Osteoblast (primary cell): ENCODE data around the gene PON3. TPM values are rescaled to one million over a fixed set of nuclear protein-coding genes. Genes with fewer than 3 reads are reported as not detected.

Experiments
- DNase-seq: peaks from one replicate; pipeline ENCODE4 v3.0.0; 2011; ENCODE audit warnings: low spot score, mixed read lengths; ENCODE audit not compliant: insufficient read length; ENCODE audit errors: missing footprints
- H2AFZ ChIP-seq: 2 replicates; pipeline ENCODE4 v1.6.0; 2011; ENCODE audit warnings: mild to moderate bottlenecking, low read length
- H3K27ac ChIP-seq: 2 replicates; pipeline ENCODE4 v1.5.1; 2011; ENCODE audit warnings: mild to moderate bottlenecking, low read depth, low read length, moderate library complexity
- H3K27me3 ChIP-seq: 2 replicates; pipeline ENCODE4 v1.6.0; 2012; ENCODE audit warnings: mild to moderate bottlenecking, control low read depth, inconsistent platforms, low read length, moderate library complexity; ENCODE audit not compliant: insufficient read depth
- H3K36me3 ChIP-seq: 2 replicates; pipeline ENCODE4 v1.5.1; 2011; ENCODE audit warnings: mild to moderate bottlenecking, low read length, control low read depth, moderate library complexity; ENCODE audit not compliant: insufficient read depth
- H3K4me1 ChIP-seq: 2 replicates; pipeline ENCODE4 v1.5.1; 2011; ENCODE audit warnings: mild to moderate bottlenecking, low read length, control low read depth, moderate library complexity; ENCODE audit not compliant: insufficient read depth
- H3K4me2 ChIP-seq: 2 replicates; pipeline ENCODE4 v1.6.0; 2011; ENCODE audit warnings: mild to moderate bottlenecking, low read length; ENCODE audit not compliant: insufficient read depth
- H3K4me3 ChIP-seq: fragments of 200-600 bp; sonication (generic); 3 replicates; pipeline ENCODE4 v1.5.1; 2012; ENCODE audit warnings: mild to moderate bottlenecking, low read length, inconsistent platforms; ENCODE audit not compliant: insufficient read depth
- H3K79me2 ChIP-seq: 2 replicates; pipeline ENCODE4 v1.6.0; 2012; ENCODE audit warnings: mild to moderate bottlenecking, low read length, control low read depth, inconsistent platforms; ENCODE audit not compliant: insufficient read depth
- H3K9me3 ChIP-seq: 2 replicates; pipeline ENCODE4 v1.5.1; 2011; ENCODE audit warnings: low read depth, low read length, control low read depth
- H4K20me1 ChIP-seq: 2 replicates; pipeline ENCODE4 v1.6.0; 2012; ENCODE audit warnings: mild to moderate bottlenecking, low read length, control low read depth; ENCODE audit not compliant: insufficient read depth
- CTCF ChIP-seq: IDR thresholded peaks from 2 replicates; pipeline ENCODE4 v1.5.1; 2011; ENCODE audit warnings: mild to moderate bottlenecking, low read depth, low read length, moderate library complexity; ENCODE audit errors: extremely low read depth
- total RNA-seq: library from RNA; depleted of rRNA; stranded (reverse); fragments of >200 nt; gene quantifications from 2 replicates; pipeline ENCODE4 v1.2.3, GENCODE V29; 2012

The PON3 gene
- total RNA-seq, 1 donor, result 0.72 TPM

- H2AFZ ChIP-seq, result no peak overlapping the region
- no peaks in the 10 kb centered on the region for H3K36me3 ChIP-seq
- DNase-seq, result no peak
- H4K20me1 ChIP-seq, result no peaks in the 10 kb centered on the region
- H3K4me3 ChIP-seq, result no peak overlapping the region
- no peak for TF ChIP-seq CTCF
- H3K9me3 ChIP-seq, result no peaks in the 10 kb centered on the region
- H3K27ac ChIP-seq, result no peak overlapping the region
- H3K79me2 ChIP-seq, result peaks cover 21% of the 10 kb centered on the region
- H3K27me3 ChIP-seq, result no peaks in the 10 kb centered on the region
- no peak overlapping the region for H3K4me2 ChIP-seq
- H3K4me1 ChIP-seq, result no peaks in the 10 kb centered on the region
Measured at GRCh38 chr7:95429241-95429990, 33.2 kb upstream of the PON3 start.

GRCh38 chr7:95427914-95428516 lies 31.8 kb upstream of the PON3 start:
- H3K4me2 ChIP-seq, result no peak overlapping the region
- no peaks in the 10 kb centered on the region for H3K27me3 ChIP-seq
- H3K36me3 ChIP-seq, result no peaks in the 10 kb centered on the region
- no peak overlapping the region for H3K27ac ChIP-seq
- H3K4me3 ChIP-seq, result no peak overlapping the region
- H2AFZ ChIP-seq, result no peak overlapping the region
- no peaks in the 10 kb centered on the region for H3K4me1 ChIP-seq
- H4K20me1 ChIP-seq, result peaks cover 3% of the 10 kb centered on the region
- DNase-seq, result no peak
- no peaks in the 10 kb centered on the region for H3K9me3 ChIP-seq
- no peak for TF ChIP-seq CTCF
- H3K79me2 ChIP-seq, result peaks cover 10% of the 10 kb centered on the region

GRCh38 chr7:95427166-95427565 lies 31.0 kb upstream of the PON3 start:
- Histone ChIP-seq H3K4me3 (no peak overlapping the region), H2AFZ (no peak overlapping the region), H3K36me3 (no peaks in the 10 kb centered on the region), H3K27ac (no peak overlapping the region), H3K27me3 (no peaks in the 10 kb centered on the region), H3K4me1 (no peaks in the 10 kb centered on the region), H4K20me1 (peaks cover 3% of the 10 kb centered on the region), H3K9me3 (no peaks in the 10 kb centered on the region), H3K4me2 (no peak overlapping the region), H3K79me2 (peaks cover 5% of the 10 kb centered on the region)
- TF ChIP-seq CTCF, result no peak
- DNase-seq, result no peak

GRCh38 chr7:95425694-95426093 lies 29.5 kb upstream of the PON3 start:
- Histone ChIP-seq H3K79me2 (peaks cover 5% of the 10 kb centered on the region), H4K20me1 (peaks cover 3% of the 10 kb centered on the region), H3K9me3 (no peaks in the 10 kb centered on the region), H3K4me2 (no peak overlapping the region), H3K4me1 (peaks cover 4% of the 10 kb centered on the region), H3K36me3 (no peaks in the 10 kb centered on the region), H3K4me3 (no peak overlapping the region), H3K27me3 (no peaks in the 10 kb centered on the region), H3K27ac (no peak overlapping the region), H2AFZ (no peak overlapping the region)
- DNase-seq, result peak; percentile 10
- TF ChIP-seq CTCF, result no peak
